Karpas-422 (cell line): Measurements from ENCODE around the gene LSG1. TPM values are rescaled to one million over a fixed set of nuclear protein-coding genes. Genes with fewer than 3 reads are reported as not detected.

Experiments
- DNase-seq: peaks from one replicate; pipeline ENCODE4 v3.0.0-alpha.2; 2015
- H2AFZ ChIP-seq: fragments of 200-600 bp; sonication (generic); 2 replicates; pipeline ENCODE4 v1.6.1; 2014; ENCODE audit warnings: antibody characterized with exemption, low read length, mixed read lengths
- H3K27ac ChIP-seq: fragments of 200-600 bp; sonication (generic); 2 replicates; pipeline ENCODE4 v1.5.1; 2014; ENCODE audit warnings: mild to moderate bottlenecking, low read length, moderate library complexity
- H3K27me3 ChIP-seq: fragments of 200-600 bp; sonication (generic); 2 replicates; pipeline ENCODE4 v1.6.1; 2014; ENCODE audit warnings: low read length, mixed read lengths
- H3K36me3 ChIP-seq: fragments of 200-600 bp; sonication (generic); 2 replicates; pipeline ENCODE4 v1.6.1; 2014; ENCODE audit warnings: low read length, mixed read lengths; ENCODE audit not compliant: insufficient read depth
- H3K4me1 ChIP-seq: fragments of 200-600 bp; sonication (generic); 2 replicates; pipeline ENCODE4 v1.6.1; 2014; ENCODE audit warnings: mild to moderate bottlenecking, low read length, mixed read lengths
- H3K4me2 ChIP-seq: fragments of 200-600 bp; sonication (generic); 2 replicates; pipeline ENCODE4 v1.6.1; 2014; ENCODE audit warnings: low read length, low read depth, mild to moderate bottlenecking; ENCODE audit not compliant: poor library complexity, severe bottlenecking
- H3K4me3 ChIP-seq: fragments of 200-600 bp; sonication (generic); 2 replicates; pipeline ENCODE4 v1.5.1; 2014; ENCODE audit warnings: mild to moderate bottlenecking, antibody characterized with exemption, low read length, mixed read lengths
- H3K79me2 ChIP-seq: fragments of 200-600 bp; sonication (generic); 2 replicates; pipeline ENCODE4 v1.6.1; 2014; ENCODE audit warnings: mild to moderate bottlenecking, low read length, mixed read lengths
- H3K9ac ChIP-seq: fragments of 200-600 bp; sonication (generic); 2 replicates; pipeline ENCODE4 v1.6.0; 2014; ENCODE audit warnings: low read length
- H3K9me2 ChIP-seq: fragments of 200-600 bp; sonication (generic), shearing (Covaris generic); replicated peaks from 2 replicates; pipeline ENCODE4 v1.6.0; 2014; ENCODE audit warnings: mild to moderate bottlenecking, low read length, moderate library complexity; ENCODE audit not compliant: insufficient read depth
- H3K9me3 ChIP-seq: fragments of 300-700, 200-600 bp; sonication (generic); 2 replicates; pipeline ENCODE4 v1.6.1; 2014; ENCODE audit warnings: low read length, mixed read lengths
- H4K20me1 ChIP-seq: fragments of 200-600 bp; sonication (generic); 2 replicates; pipeline ENCODE4 v1.6.1; 2014; ENCODE audit warnings: mild to moderate bottlenecking, antibody characterized with exemption, low read length, low read depth; ENCODE audit not compliant: insufficient read depth
- total RNA-seq: library from RNA; depleted of rRNA; stranded (reverse); fragments of >200 nt; shearing (Covaris generic); gene quantifications from 2 replicates; pipeline ENCODE4 v1.2.3, GENCODE V29; 2014; ENCODE audit warnings: low replicate concordance

LSG1 gene
- total RNA-seq, 1 experiment from 2014 or later, result 52.2 TPM

- Histone ChIP-seq H3K36me3 (peaks cover 35% of the 10 kb centered on the region; the same call in 1 of the 2 replicates), H3K9me2 (no peaks in the 10 kb centered on the region), H3K9ac (no peak overlapping the region)
These were observed 32.9 kb downstream of the LSG1 start for GRCh38 chr3:194638991-194639605.

GRCh38 chr3:194637541-194638400 is 34.2 kb downstream of the LSG1 start:
- H3K79me2 ChIP-seq, result peaks cover 2% of the 10 kb centered on the region
- H3K9ac ChIP-seq, result no peak overlapping the region
- no peak overlapping the region for H3K4me2 ChIP-seq
- no peak overlapping the region for H2AFZ ChIP-seq
- no peaks in the 10 kb centered on the region for H3K9me2 ChIP-seq
- no peak overlapping the region for H3K27ac ChIP-seq
- no peak overlapping the region for H3K4me3 ChIP-seq
- H3K9me3 ChIP-seq, result no peaks in the 10 kb centered on the region
- H3K4me1 ChIP-seq, result peaks cover 17% of the 10 kb centered on the region
- H3K27me3 ChIP-seq, result no peaks in the 10 kb centered on the region
- H3K36me3 ChIP-seq, result peaks cover 23% of the 10 kb centered on the region; the same call in 1 of the 2 replicates
- DNase-seq, result no peak
- H4K20me1 ChIP-seq, result no peaks in the 10 kb centered on the region

More at GRCh38 chr3:194638991-194639605, 32.9 kb downstream of the LSG1 start:
- no peak overlapping the region for H2AFZ ChIP-seq
- DNase-seq, result no peak
- no peak overlapping the region for H3K4me3 ChIP-seq
- H3K4me2 ChIP-seq, result no peak overlapping the region
- H4K20me1 ChIP-seq, result no peaks in the 10 kb centered on the region
- no peaks in the 10 kb centered on the region for H3K27me3 ChIP-seq
- no peaks in the 10 kb centered on the region for H3K79me2 ChIP-seq
- H3K27ac ChIP-seq, result no peak overlapping the region
- H3K4me1 ChIP-seq, result peaks cover 14% of the 10 kb centered on the region
- H3K9me3 ChIP-seq, result no peaks in the 10 kb centered on the region

- peaks cover 9% of the 10 kb centered on the region for H3K79me2 ChIP-seq
- no peaks in the 10 kb centered on the region for H3K27me3 ChIP-seq
- H3K27ac ChIP-seq, result no peak overlapping the region
- H3K9me3 ChIP-seq, result no peaks in the 10 kb centered on the region
- H2AFZ ChIP-seq, result no peak overlapping the region
- H3K9ac ChIP-seq, result no peak overlapping the region
- DNase-seq, result no peak
- H3K4me3 ChIP-seq, result no peak overlapping the region
- H4K20me1 ChIP-seq, result no peaks in the 10 kb centered on the region
- H3K9me2 ChIP-seq, result no peaks in the 10 kb centered on the region
- peaks cover 24% of the 10 kb centered on the region for H3K4me1 ChIP-seq
- H3K36me3 ChIP-seq, result peaks cover 16% of the 10 kb centered on the region; the same call in 1 of the 2 replicates
- H3K4me2 ChIP-seq, result no peak overlapping the region
These were observed 34.9 kb downstream of the LSG1 start for GRCh38 chr3:194637066-194637465.

- Histone ChIP-seq H3K36me3 (peaks cover 14% of the 10 kb centered on the region), H3K9me2 (no peaks in the 10 kb centered on the region), H3K9me3 (peaks cover 4% of the 10 kb centered on the region; the same call in 1 of the 2 replicates), H2AFZ (peak within 1 kb of the TSS; percentile 78), H3K9ac (peak within 1 kb of the TSS; percentile 89), H3K4me3 (peak within 1 kb of the TSS; percentile 74), H3K27me3 (no peaks in the 10 kb centered on the region), H3K4me2 (peak within 1 kb of the TSS; percentile 94), H3K4me1 (peaks cover 12% of the 10 kb centered on the region), H3K79me2 (peaks cover 22% of the 10 kb centered on the region), H3K27ac (peak within 1 kb of the TSS; percentile 27), H4K20me1 (no peaks in the 10 kb centered on the region)
- peak; percentile 95 for DNase-seq
These were observed 38.5 kb downstream of the LSG1 start, which contains the start of gene TMEM44 for GRCh38 chr3:194633349-194634004. TMEM44 (minus strand) TSS chr3:194633419; CDS start chr3:194633215, 204 bp downstream.

GRCh38 chr3:194632809-194633348 is 39.1 kb downstream of the LSG1 start:
- Histone ChIP-seq H2AFZ (peak overlapping the region; percentile 78; the same call in 1 of the 2 replicates), H3K9me2 (no peaks in the 10 kb centered on the region), H3K27me3 (no peaks in the 10 kb centered on the region), H3K27ac (0 out of 2 replicates have a peak overlapping the region, but pooled peaks have one; percentile 27), H3K9me3 (peaks cover 4% of the 10 kb centered on the region; the same call in 1 of the 2 replicates), H3K4me3 (peak overlapping the region; percentile 74), H4K20me1 (no peaks in the 10 kb centered on the region), H3K36me3 (peaks cover 20% of the 10 kb centered on the region), H3K4me1 (peaks cover 12% of the 10 kb centered on the region), H3K4me2 (peak overlapping the region; percentile 94), H3K79me2 (peaks cover 22% of the 10 kb centered on the region), H3K9ac (peak overlapping the region; percentile 89)
- no peak for DNase-seq

GRCh38 chr3:194632226-194632808 is 39.7 kb downstream of the LSG1 start:
- H3K9me3 ChIP-seq, result peaks cover 4% of the 10 kb centered on the region; the same call in 1 of the 2 replicates

GRCh38 chr3:194631696-194632095 is 40.3 kb downstream of the LSG1 start:
- no peak overlapping the region for H2AFZ ChIP-seq
- peak overlapping the region; percentile 74; the same call in 1 of the 2 replicates for H3K4me3 ChIP-seq
- peaks cover 21% of the 10 kb centered on the region for H3K36me3 ChIP-seq
- no peaks in the 10 kb centered on the region for H4K20me1 ChIP-seq
- no peak overlapping the region for H3K27ac ChIP-seq
- peak overlapping the region; percentile 94 for H3K4me2 ChIP-seq
- H3K9me2 ChIP-seq, result no peaks in the 10 kb centered on the region
- peaks cover 4% of the 10 kb centered on the region; the same call in 1 of the 2 replicates for H3K9me3 ChIP-seq
- H3K9ac ChIP-seq, result no peak overlapping the region
- DNase-seq, result no peak
- no peaks in the 10 kb centered on the region for H3K27me3 ChIP-seq
- H3K4me1 ChIP-seq, result peaks cover 12% of the 10 kb centered on the region
- H3K79me2 ChIP-seq, result peaks cover 22% of the 10 kb centered on the region

More at GRCh38 chr3:194632226-194632808, 39.7 kb downstream of the LSG1 start:
- Histone ChIP-seq H2AFZ (peak overlapping the region; percentile 78; the same call in 1 of the 2 replicates), H3K27me3 (no peaks in the 10 kb centered on the region), H3K27ac (no peak overlapping the region), H3K36me3 (peaks cover 21% of the 10 kb centered on the region), H3K4me2 (peak overlapping the region; percentile 94), H3K79me2 (peaks cover 22% of the 10 kb centered on the region), H3K4me3 (peak overlapping the region; percentile 74), H3K9ac (peak overlapping the region; percentile 89), H4K20me1 (no peaks in the 10 kb centered on the region), H3K9me2 (no peaks in the 10 kb centered on the region), H3K4me1 (peaks cover 12% of the 10 kb centered on the region)
- DNase-seq, result no peak
